GM20000 (cell line): Measurements from ENCODE around the gene PCNX2.

Experiments used
- DNase-seq: peaks from one replicate; pipeline ENCODE4 v3.0.0; 2012; ENCODE audit warnings: low spot score
- TF ChIP-seq, protein P1 (sequence below): IDR thresholded peaks from 2 replicates; pipeline ENCODE4 v1.5.1; 2012; ENCODE audit warnings: mild to moderate bottlenecking, control low read depth; ENCODE audit errors: extremely low read depth, missing control alignments

PCNX2 gene

DNA sequence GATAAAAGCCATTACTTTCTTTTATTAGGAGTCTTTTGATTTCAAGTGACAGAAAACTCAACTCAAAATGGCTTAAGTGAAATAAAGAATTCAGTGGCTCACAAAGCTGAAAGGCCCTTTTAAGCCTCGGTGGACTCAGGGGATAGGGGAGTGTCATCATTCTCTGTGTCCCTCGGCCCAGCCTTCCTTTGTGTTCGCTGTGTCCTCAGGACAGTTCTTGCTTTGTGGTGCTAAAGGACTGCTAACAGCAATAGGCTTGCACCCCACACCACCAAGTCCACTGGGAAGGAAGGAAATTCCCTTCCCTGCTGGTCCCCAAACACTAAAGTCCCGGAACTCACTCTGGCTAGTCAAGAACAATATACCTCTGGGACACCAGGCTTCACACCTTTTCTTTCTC lies 216.0 kb downstream of the PCNX2 start:
- TF ChIP-seq, protein P1, sequence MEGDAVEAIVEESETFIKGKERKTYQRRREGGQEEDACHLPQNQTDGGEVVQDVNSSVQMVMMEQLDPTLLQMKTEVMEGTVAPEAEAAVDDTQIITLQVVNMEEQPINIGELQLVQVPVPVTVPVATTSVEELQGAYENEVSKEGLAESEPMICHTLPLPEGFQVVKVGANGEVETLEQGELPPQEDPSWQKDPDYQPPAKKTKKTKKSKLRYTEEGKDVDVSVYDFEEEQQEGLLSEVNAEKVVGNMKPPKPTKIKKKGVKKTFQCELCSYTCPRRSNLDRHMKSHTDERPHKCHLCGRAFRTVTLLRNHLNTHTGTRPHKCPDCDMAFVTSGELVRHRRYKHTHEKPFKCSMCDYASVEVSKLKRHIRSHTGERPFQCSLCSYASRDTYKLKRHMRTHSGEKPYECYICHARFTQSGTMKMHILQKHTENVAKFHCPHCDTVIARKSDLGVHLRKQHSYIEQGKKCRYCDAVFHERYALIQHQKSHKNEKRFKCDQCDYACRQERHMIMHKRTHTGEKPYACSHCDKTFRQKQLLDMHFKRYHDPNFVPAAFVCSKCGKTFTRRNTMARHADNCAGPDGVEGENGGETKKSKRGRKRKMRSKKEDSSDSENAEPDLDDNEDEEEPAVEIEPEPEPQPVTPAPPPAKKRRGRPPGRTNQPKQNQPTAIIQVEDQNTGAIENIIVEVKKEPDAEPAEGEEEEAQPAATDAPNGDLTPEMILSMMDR: no peak
- no peak for DNase-seq

DNA sequence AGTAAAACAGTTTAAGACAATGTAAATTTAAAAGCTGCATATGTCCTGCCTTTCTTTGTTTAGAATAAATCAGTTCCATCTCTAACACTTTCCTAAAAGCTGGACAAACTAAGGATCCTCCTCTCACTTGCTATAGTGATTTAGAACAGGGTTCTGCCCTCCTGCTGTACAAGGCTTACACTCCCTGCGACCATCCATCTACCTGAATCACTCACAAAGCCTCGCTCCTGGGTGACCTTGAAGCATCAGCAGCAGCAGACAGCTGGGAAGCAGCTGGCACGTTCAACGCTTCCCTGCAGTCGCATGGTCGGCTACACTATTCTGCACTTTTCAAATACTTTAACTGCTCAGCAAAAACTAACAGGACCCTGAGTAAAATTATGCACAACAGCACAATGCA lies 217.1 kb downstream of the PCNX2 start:
- TF ChIP-seq, protein P1: no peak
- no peak for DNase-seq

DNA sequence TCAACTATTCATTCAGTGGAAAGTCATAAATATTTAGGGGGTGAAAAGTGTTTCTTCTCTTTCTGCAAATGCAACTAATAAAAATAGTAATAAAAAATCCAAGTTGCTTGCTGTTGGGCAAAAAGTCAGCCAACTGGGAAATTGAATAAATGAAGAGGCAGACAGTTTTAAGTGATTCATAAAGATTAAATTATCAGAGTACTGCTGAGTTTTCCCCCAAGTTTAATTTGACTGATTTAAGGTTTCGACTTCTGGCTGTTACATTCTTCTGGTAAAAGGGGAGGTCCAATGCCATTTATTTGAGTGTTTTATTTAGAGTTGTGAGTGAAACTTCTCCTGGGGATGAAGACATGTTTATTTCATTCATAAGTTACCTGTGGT lies 219.6 kb downstream of the PCNX2 start:
- TF ChIP-seq, protein P1: no peak
- no peak for DNase-seq

DNA sequence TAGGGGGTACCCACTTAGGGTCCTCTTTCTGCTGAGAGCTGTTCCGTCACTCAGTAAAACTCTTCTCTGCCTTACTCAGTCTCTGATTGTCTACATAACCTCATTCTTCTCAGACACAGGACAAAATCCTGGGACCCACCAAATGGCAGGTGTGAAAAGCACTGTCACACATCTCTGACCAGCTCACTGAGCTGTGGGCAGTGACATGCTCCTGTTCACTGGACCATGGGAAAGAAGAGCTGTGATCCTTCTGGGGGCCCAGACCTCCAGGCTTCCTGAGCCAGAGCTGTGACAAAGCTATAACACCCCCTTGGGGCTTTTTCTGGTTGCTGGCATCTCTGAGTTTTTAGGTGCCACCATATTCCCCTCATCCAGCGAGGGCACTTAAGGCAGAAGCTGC lies 229.4 kb downstream of the PCNX2 start:
- DNase-seq: no peak
- TF ChIP-seq, protein P1: no peak

DNA sequence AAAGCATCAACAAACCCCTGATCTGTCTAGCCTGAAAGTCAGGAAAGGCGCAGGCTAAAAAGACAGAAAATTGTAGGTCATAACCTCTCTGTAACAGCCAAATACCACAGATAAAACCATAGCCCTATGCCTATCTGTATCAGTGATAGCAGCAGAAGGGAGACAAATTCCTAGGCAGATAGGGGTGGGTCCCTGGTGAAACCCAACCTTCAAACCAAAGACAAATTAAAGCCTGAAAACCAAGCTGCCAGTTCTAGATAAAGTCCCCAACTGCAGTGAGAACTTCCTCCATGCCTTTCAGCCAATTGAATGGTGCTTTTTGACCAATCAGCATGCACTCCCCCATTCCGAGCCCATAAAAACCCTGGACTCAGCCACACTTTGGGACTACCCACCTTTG lies 229.8 kb downstream of the PCNX2 start:
- TF ChIP-seq, protein P1: no peak
- no peak for DNase-seq

DNA sequence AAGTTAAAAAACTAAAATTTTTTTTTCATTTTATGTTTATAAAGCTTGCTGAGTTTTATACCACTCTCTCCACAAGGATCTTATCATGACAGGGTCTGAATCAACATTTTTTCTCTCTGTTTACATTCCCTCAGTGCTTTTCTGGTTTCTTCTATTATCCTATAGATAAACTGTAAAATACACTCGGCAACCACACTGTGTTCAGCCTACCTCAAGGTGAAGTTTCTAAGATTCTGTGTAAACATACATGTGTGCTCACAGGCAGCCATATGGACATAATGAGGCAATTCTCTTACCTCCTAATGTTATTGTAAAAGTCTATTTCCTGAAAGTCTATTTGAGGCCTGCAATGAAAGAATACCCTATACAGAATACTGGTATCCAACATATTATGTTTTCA lies 230.5 kb downstream of the PCNX2 start:
- TF ChIP-seq, protein P1: no peak
- DNase-seq: no peak

DNA sequence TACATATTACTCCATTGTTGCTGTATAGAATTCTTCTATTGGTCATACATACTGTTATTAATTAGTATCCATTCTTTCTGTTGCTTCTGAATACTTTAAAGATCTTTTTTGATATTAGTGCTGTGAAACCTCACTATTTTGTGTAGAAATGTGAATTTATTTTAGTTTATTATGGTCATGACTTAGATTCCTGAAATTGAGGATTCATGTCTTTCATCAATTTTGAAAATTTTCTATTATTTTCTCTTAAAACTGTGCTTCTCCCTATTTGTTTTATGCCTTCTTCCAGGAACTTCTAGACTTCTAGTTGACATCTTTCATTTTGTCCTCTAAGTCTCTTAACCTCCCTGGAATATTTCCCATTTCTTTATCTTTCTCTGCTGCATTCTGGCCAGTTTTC lies 232.1 kb downstream of the PCNX2 start:
- TF ChIP-seq, protein P1: no peak
- no peak for DNase-seq

DNA sequence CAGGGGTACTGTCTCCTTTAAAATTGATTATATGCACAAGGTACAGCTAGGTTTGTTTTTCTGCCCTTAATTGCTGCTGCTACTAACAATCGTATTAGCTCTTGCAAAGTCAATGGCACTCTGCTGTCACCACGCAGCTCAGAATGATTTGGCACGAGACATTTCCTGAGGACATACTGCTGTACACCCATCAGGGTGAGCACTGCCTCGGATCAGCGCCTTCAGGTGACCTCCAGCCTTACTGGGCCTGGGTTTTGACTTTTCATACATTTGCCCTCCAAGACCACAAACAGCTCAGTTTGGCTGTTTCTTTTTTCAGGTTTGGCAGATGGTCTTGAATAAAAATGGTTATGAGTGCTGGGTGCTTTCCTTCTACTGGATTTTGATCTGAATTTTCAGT lies 234.3 kb downstream of the PCNX2 start:
- no peak for DNase-seq
- TF ChIP-seq, protein P1: no peak
